ENCODE results near the gene ARHGAP8. TPM values are rescaled to one million over a fixed set of nuclear protein-coding genes. Genes with fewer than 3 reads are reported as not detected.

ARHGAP8 gene
- total and polyA plus RNA-seq, 2 donors (not counting 3 experiments of a cell fraction or from before 2014, with no cell fraction given), result not detected

DNA sequence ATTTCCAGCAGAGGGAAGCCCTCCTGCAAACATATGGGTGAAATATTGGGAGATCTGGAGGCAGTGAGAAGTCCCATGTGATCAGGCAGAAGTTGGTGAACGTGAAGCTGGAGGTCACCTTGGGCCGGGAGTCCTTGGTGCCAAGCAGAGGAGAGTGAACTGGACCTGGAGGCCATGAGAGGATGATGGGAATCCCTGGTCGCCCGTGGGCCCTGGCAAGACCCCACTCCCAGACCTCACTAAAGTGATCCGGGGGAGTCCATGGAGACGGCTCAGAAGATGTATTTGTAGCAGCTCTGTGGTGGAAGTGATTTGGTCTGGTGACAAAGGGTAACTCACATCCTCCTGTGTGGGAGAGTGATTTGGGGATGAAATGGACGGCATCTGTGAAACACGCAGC is 71.0 kb downstream of the ARHGAP8 start:
- Histone ChIP-seq H3K4me3 (replicated peaks in 1 of 3; ENCODE audit: insufficient read depth in 1 of 3, low read depth in 1 of 3, low read length in 3 of 3) (no peak overlapping the region), H3K9me1 (replicated peaks; ENCODE audit: control insufficient read depth, extremely low read depth, insufficient read depth, low read length) (no peaks in the 10 kb centered on the region), H3K27me3 (ENCODE audit: control insufficient read depth in 2 of 2, insufficient read depth in 2 of 2, low read length in 2 of 2) (no peaks in the 10 kb centered on the region), H3K79me2 (ENCODE audit: control insufficient read depth, insufficient read depth, low read length) (no peaks in the 10 kb centered on the region), H3K9me3 (replicated peaks; ENCODE audit: control insufficient read depth, insufficient read depth, low read length) (no peaks in the 10 kb centered on the region), H3K27ac (ENCODE audit: insufficient read depth, low read depth, low read length) (no peak overlapping the region), H3K4me2 (ENCODE audit: insufficient read depth, low read length) (no peak overlapping the region), H3K36me3 (ENCODE audit: control insufficient read depth in 2 of 2, extremely low read depth in 1 of 2, insufficient read depth in 2 of 2, low read length in 2 of 2) (no peaks in the 10 kb centered on the region), H4K20me1 (replicated peaks; ENCODE audit: control insufficient read depth, extremely low read depth, insufficient read depth, low read length) (no peaks in the 10 kb centered on the region), H3K4me1 (ENCODE audit: control insufficient read depth, extremely low read depth, insufficient read depth, low read length) (no peaks in the 10 kb centered on the region), H2AFZ (ENCODE audit: low read depth, low read length) (no peak overlapping the region), H3K9ac (replicated peaks; ENCODE audit: extremely low read depth, insufficient read depth, low read length) (no peak overlapping the region)
- no TSS peak for BruUV-seq (replicated peaks)
- no peak for FAIRE-seq
- no peak for DNase-seq (ENCODE audit: low read depth, low spot score)
- POLR2A ChIA-PET, result no interaction called here
- intact Hi-C loops (cut with micrococcal nuclease) (no loop called here), dilution Hi-C loops (cut with MboI; ENCODE audit: extremely low pct_ligation_motif_present, low sequenced_read_pairs) (no loop called here)
- CTCF ChIA-PET, result no interaction called here
- TF ChIP-seq, protein P1, sequence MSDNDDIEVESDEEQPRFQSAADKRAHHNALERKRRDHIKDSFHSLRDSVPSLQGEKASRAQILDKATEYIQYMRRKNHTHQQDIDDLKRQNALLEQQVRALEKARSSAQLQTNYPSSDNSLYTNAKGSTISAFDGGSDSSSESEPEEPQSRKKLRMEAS (IDR thresholded peaks at IDR 0.05; ENCODE audit: insufficient read depth, insufficient read length), result no peak
- no peak for TF ChIP-seq EZH2 (IDR thresholded peaks at IDR 0.05; ENCODE audit: borderline replicate concordance, low read depth, low read length, severe bottlenecking)
- no peak for TF ChIP-seq POLR2AphosphoS5 (IDR thresholded peaks at IDR 0.05; ENCODE audit: insufficient read depth, low read depth, low read length)

DNA sequence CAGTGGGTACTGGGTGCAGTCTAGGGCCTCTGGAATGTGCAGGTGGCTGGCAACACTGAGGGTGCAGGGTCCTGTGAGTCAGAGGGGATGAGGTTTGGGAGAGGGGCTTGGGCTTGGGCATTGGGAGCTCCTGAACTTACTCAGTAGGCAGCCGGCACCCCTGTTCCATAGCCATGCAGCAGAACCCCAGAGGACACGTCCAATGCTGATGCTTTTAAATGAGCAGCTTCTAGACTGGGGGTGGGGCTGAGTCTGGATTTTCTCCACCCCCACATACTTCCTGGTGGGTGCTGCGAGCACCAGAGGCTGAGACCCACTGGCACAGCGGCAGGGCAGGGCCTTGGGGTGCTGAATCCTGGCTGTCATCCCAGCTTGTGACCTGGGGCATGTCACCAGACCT is 71.4 kb downstream of the ARHGAP8 start:
- intact Hi-C loops (cut with micrococcal nuclease) (no loop called here), dilution Hi-C loops (cut with MboI; ENCODE audit: extremely low pct_ligation_motif_present, low sequenced_read_pairs) (no loop called here)
- no TSS peak for BruUV-seq (replicated peaks)
- Histone ChIP-seq H3K79me2 (ENCODE audit: control insufficient read depth, insufficient read depth, low read length) (no peaks in the 10 kb centered on the region), H3K9ac (replicated peaks; ENCODE audit: extremely low read depth, insufficient read depth, low read length) (no peak overlapping the region), H3K27me3 (ENCODE audit: control insufficient read depth in 2 of 2, insufficient read depth in 2 of 2, low read length in 2 of 2) (no peaks in the 10 kb centered on the region), H3K4me2 (ENCODE audit: insufficient read depth, low read length) (no peak overlapping the region), H3K27ac (ENCODE audit: insufficient read depth, low read depth, low read length) (no peak overlapping the region), H4K20me1 (replicated peaks; ENCODE audit: control insufficient read depth, extremely low read depth, insufficient read depth, low read length) (no peaks in the 10 kb centered on the region), H3K9me1 (replicated peaks; ENCODE audit: control insufficient read depth, extremely low read depth, insufficient read depth, low read length) (no peaks in the 10 kb centered on the region), H3K9me3 (replicated peaks; ENCODE audit: control insufficient read depth, insufficient read depth, low read length) (no peaks in the 10 kb centered on the region), H3K4me1 (ENCODE audit: control insufficient read depth, extremely low read depth, insufficient read depth, low read length) (no peaks in the 10 kb centered on the region), H3K4me3 (replicated peaks in 1 of 3; ENCODE audit: insufficient read depth in 1 of 3, low read depth in 1 of 3, low read length in 3 of 3) (no peak overlapping the region), H2AFZ (ENCODE audit: low read depth, low read length) (no peak overlapping the region), H3K36me3 (ENCODE audit: control insufficient read depth in 2 of 2, extremely low read depth in 1 of 2, insufficient read depth in 2 of 2, low read length in 2 of 2) (no peaks in the 10 kb centered on the region)
- TF ChIP-seq POLR2AphosphoS5 (IDR thresholded peaks at IDR 0.05; ENCODE audit: insufficient read depth, low read depth, low read length) (no peak), POLR2A (IDR thresholded peaks at IDR 0.05; ENCODE audit: low read depth, low read length) (no peak), JUN (IDR thresholded peaks at IDR 0.05; ENCODE audit: borderline replicate concordance, insufficient read depth, insufficient read length, low read depth) (no peak), MYC (IDR thresholded peaks at IDR 0.05; ENCODE audit: low read depth, low read length) (no peak), EZH2 (IDR thresholded peaks at IDR 0.05; ENCODE audit: borderline replicate concordance, low read depth, low read length, severe bottlenecking) (no peak), FOS (IDR thresholded peaks at IDR 0.05; ENCODE audit: borderline replicate concordance, insufficient read depth, low read length) (no peak), GATA2 (IDR thresholded peaks at IDR 0.05; ENCODE audit: insufficient read depth, insufficient read length, low read depth, low read length) (no peak)
- TF ChIP-seq, protein P2, sequence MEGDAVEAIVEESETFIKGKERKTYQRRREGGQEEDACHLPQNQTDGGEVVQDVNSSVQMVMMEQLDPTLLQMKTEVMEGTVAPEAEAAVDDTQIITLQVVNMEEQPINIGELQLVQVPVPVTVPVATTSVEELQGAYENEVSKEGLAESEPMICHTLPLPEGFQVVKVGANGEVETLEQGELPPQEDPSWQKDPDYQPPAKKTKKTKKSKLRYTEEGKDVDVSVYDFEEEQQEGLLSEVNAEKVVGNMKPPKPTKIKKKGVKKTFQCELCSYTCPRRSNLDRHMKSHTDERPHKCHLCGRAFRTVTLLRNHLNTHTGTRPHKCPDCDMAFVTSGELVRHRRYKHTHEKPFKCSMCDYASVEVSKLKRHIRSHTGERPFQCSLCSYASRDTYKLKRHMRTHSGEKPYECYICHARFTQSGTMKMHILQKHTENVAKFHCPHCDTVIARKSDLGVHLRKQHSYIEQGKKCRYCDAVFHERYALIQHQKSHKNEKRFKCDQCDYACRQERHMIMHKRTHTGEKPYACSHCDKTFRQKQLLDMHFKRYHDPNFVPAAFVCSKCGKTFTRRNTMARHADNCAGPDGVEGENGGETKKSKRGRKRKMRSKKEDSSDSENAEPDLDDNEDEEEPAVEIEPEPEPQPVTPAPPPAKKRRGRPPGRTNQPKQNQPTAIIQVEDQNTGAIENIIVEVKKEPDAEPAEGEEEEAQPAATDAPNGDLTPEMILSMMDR (IDR thresholded peaks at IDR 0.05; ENCODE audit: extremely low read depth in 1 of 2, insufficient read depth in 1 of 2, low read depth in 1 of 2, low read length in 2 of 2), result no peak
- TF ChIP-seq, protein P1 (IDR thresholded peaks at IDR 0.05; ENCODE audit: insufficient read depth, insufficient read length), result no peak
- ChIA-PET POLR2A (no interaction called here), CTCF (no interaction called here)
- DNase-seq (ENCODE audit: low read depth, low spot score) (no peak), FAIRE-seq (no peak)
